CD1c-positive myeloid dendritic cell (primary cell): ENCODE results near the gene LTBP1.
A peak's percentile ranks its signal among the peaks of the same experiment; 100 is the strongest.

ENCODE experiments used
- DNase-seq: peaks from one replicate; pipeline ENCODE4 v3.0.0-alpha.2; 2016; ENCODE audit errors: extremely low spot score

The LTBP1 gene

GRCh38 chr2:33116799-33117198, 170.0 kb downstream of the LTBP1 start:
- no peak for DNase-seq

- no peak for DNase-seq
Observed at GRCh38 chr2:33118651-33119050, 171.9 kb downstream of the LTBP1 start.

- DNase-seq = no peak
Observed at GRCh38 chr2:33121416-33121815, 174.7 kb downstream of the LTBP1 start.

GRCh38 chr2:33121925-33122324, 175.2 kb downstream of the LTBP1 start:
- DNase-seq = no peak

GRCh38 chr2:33122726-33123125, 176.0 kb downstream of the LTBP1 start:
- DNase-seq = no peak

GRCh38 chr2:33123216-33123615, 176.5 kb downstream of the LTBP1 start:
- no peak for DNase-seq

GRCh38 chr2:33126552-33126951, 179.8 kb downstream of the LTBP1 start:
- DNase-seq = no peak

GRCh38 chr2:33126958-33127357, 180.2 kb downstream of the LTBP1 start:
- no peak for DNase-seq

GRCh38 chr2:33129263-33130053, 182.7 kb downstream of the LTBP1 start:
- DNase-seq = no peak

GRCh38 chr2:33130054-33130447, 183.3 kb downstream of the LTBP1 start:
- no peak for DNase-seq

- DNase-seq = no peak
Observed at GRCh38 chr2:33130544-33130943, 183.8 kb downstream of the LTBP1 start.

- no peak for DNase-seq
Observed at GRCh38 chr2:33131111-33131510, 184.4 kb downstream of the LTBP1 start.

GRCh38 chr2:33131749-33132148, 185.0 kb downstream of the LTBP1 start:
- no peak for DNase-seq

GRCh38 chr2:33133454-33133952, 186.8 kb downstream of the LTBP1 start:
- DNase-seq = peak; percentile 23

GRCh38 chr2:33134086-33134771, 187.5 kb downstream of the LTBP1 start:
- peak; percentile 4 for DNase-seq

- DNase-seq = no peak
Observed at GRCh38 chr2:33134791-33135560, 188.2 kb downstream of the LTBP1 start.

- no peak for DNase-seq
Observed at GRCh38 chr2:33135645-33136044, 188.9 kb downstream of the LTBP1 start.

GRCh38 chr2:33136056-33136455, 189.3 kb downstream of the LTBP1 start:
- DNase-seq = no peak

- peak; percentile 50 for DNase-seq
Observed at GRCh38 chr2:33136566-33136965, 189.8 kb downstream of the LTBP1 start.

GRCh38 chr2:33137331-33137730, 190.6 kb downstream of the LTBP1 start:
- no peak for DNase-seq

GRCh38 chr2:33139949-33140348, 193.2 kb downstream of the LTBP1 start:
- no peak for DNase-seq

- DNase-seq = no peak
Observed at GRCh38 chr2:33141476-33141875, 194.7 kb downstream of the LTBP1 start.
